ENCODE results near the gene GRWD1.
A peak's percentile ranks its signal among the peaks of the same experiment; 100 is the strongest.

GRWD1 gene

DNA sequence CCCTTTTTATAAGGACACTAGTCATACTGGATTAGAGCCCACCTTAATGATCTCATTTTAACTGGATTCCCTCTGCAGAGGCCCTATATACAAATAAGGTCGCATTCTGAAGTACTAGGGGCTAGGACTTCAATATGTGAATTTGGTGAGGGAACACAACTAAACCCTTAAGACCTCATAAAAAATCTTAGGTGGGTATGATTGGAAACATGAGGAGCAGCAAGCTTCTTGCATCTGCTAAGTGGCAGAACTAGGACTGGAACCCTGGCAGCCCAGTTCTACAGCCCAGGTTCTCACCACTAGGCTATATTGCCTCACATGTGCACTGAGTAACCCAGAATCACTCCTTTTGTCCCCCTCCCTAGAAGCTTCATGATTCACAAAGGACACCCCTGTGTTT is 17.1 kb upstream of the GRWD1 start:
- DNase-seq, result no peak

DNA sequence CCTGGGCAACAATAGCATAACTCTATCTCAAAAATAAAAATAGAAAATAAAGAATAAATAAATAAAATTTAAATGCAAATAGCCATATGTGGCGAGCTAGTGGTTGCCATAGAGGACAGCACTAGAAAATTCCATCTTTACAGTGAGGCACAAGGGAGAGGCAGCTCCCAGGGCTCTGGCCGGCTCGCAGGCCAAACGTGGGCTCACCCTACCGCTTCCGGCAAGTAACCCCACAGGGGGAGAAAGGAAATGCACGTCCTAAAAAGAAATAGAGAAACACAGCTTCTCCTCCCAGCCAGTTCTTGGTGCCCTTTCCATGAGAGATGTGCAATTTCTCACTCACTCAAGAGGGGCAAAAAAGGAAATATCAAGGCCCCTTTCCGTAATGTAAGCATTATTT is 12.4 kb upstream of the GRWD1 start:
- DNase-seq, result no peak

DNA sequence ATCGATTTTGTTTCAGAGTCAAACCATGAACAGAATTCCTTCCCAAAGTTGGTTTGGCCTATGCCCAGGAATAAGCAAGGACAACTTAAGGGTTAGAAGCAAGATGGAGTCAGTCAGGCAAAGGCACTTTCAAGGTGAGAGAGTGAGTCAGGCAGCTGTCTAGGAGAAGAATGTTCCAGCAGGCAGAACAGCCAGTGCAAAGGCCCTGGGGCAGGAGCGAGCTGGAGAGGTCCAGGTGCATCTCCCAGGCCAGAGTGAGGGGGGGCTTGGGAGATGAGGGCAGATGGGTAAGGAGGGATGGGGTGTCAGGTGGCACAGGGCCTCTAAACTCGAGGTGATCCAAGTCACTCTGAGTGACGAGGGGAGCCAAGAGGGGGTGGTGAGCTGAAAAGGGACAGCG is 9.2 kb upstream of the GRWD1 start:
- no peak for DNase-seq

DNA sequence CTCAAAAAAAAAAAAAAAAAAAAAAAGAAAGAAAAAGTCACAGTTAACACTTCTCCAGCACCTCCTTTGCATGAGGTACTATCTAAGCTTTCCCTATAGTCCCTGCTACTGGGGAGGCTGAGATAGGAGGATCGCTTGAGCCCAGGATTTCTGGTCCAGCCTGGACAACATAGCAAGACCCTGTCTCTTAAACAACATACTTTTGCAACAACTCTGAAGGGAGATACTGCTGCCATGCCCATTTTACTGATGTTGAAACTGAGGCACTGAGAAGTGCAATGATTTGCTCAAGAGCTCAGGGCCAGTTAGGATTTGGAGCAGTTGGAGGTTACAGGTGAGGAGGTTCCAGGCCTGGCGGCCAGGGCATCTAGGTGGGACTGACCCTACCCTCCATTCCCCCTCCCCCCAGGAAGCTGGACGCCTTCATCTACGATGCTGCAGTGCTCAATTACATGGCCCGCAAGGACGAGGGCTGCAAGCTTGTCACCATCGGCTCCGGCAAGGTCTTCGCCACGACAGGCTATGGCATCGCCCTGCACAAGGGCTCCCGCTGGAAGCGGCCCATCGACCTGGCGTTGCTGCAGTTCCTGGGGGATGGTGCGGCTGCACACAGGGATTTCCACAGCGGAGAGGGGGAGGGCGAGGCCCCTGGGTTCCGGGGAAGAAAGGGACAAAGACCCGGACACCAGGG is 4.3 kb upstream of the GRWD1 start:
- no peak for DNase-seq

DNA sequence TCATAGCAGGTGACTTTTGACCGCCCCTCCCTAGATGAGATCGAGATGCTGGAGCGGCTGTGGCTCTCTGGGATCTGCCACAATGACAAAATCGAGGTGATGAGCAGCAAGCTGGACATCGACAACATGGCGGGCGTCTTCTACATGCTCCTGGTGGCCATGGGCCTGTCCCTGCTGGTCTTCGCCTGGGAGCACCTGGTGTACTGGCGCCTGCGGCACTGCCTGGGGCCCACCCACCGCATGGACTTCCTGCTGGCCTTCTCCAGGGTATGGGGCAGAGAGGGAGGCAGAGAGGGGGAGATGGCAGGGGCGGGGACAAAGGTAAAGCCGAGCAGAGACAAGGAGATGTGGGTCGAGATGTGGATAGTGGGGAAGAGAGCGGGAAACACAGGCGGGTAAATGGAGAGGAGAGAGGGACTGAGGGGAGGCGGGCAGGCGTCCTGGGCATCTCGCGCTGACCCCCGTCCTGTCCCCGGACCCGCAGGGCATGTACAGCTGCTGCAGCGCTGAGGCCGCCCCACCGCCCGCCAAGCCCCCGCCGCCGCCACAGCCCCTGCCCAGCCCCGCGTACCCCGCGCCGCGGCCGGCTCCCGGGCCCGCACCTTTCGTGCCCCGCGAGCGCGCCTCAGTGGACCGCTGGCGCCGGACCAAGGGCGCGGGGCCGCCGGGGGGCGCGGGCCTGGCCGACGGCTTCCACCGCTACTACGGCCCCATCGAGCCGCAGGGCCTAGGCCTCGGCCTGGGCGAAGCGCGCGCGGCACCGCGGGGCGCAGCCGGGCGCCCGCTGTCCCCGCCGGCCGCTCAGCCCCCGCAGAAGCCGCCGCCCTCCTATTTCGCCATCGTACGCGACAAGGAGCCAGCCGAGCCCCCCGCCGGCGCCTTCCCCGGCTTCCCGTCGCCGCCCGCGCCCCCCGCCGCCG is 3.4 kb upstream of the GRWD1 start:
- no peak for DNase-seq

DNA sequence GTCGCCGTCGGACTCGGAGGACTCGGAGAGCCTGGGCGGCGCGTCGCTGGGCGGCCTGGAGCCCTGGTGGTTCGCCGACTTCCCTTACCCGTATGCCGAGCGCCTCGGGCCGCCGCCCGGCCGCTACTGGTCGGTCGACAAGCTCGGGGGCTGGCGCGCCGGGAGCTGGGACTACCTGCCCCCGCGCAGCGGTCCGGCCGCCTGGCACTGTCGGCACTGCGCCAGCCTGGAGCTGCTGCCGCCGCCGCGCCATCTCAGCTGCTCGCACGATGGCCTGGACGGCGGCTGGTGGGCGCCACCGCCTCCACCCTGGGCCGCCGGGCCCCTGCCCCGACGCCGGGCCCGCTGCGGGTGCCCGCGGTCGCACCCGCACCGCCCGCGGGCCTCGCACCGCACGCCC is 2.5 kb upstream of the GRWD1 start:
- peak; percentile 34 for DNase-seq

DNA sequence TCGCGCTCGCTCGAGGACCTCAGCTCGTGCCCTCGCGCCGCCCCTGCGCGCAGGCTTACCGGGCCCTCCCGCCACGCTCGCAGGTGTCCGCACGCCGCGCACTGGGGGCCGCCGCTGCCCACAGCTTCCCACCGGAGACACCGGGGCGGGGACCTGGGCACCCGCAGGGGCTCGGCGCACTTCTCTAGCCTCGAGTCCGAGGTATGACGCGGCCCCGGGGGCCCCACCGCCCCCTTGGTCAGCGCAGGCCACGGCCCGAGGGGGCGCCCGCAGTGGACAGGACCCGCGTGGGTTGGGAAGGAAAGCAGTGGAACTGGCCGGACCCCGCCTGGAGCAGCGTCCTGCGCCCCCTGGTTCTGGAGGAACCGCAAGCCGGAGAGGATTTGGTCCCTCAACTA is 2.1 kb upstream of the GRWD1 start:
- no peak for DNase-seq

DNA sequence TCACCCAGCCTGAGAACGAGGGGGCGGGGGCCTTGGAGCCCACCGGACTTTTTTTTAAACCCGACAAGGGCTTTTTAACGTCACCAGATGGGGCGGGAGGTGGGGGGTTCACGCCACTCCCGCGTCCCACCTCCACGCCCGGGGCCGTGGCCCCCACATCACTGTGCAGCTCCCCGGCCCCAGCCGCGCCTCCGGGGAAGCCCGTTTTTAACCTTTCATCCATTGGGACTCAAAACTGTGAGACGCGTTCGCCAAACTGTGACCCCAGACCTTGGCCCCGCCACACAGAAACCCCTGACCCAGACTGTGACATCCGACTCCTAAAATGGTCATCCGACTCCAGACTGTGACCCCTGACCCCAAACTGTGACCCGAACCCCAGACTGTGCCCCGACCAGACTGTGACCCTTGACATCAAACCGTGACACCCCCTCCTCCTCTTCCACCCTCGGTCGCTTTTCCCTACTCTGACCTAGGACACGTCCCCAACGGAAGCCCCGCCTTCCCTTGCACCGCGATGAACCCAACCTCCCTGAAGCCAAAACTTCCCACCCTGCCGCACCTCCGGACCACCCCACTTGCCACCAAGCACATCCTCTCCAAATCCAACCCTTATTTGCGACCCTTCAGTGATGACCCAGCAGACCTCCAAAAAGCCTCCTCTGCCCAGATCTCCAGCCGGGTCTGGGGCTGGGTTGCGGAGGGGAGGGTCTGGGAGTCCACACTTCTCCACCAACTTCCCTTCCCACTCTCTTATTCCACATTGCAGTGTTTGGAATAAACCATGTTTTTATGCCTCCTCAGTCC is 1.5 kb upstream of the GRWD1 start:
- DNase-seq, result no peak

DNA sequence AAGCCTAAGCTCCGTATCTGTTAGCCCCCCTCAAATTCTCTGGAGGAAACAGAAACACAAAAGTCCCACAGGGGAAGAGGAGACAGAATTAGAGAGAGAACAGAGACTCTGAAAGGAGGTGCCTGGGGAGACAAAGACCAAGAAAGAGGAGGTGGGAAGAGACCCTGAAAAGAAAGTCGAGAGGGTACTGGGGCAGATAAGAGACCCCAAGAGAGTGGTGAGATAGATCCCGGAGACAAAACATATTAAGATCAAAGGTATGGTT is 915 bp upstream of the GRWD1 start:
- no peak for DNase-seq

DNA sequence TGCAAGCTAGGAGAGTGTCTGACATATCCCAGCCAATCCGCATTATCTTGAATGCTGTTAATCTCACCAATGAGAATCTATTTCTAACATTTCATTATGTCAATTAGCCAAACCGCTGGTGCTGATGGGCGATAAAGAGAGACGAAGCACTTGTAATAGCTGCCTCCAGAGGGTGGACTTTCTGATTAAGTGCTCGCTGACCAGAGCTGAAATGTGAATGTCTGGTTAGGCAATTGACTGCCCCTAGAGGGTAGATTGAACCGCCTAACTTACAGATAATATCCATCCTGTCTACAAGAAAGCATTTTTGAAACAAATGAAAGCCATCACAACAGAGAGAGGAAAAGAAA is 552 bp upstream of the GRWD1 start:
- no peak for DNase-seq

DNA sequence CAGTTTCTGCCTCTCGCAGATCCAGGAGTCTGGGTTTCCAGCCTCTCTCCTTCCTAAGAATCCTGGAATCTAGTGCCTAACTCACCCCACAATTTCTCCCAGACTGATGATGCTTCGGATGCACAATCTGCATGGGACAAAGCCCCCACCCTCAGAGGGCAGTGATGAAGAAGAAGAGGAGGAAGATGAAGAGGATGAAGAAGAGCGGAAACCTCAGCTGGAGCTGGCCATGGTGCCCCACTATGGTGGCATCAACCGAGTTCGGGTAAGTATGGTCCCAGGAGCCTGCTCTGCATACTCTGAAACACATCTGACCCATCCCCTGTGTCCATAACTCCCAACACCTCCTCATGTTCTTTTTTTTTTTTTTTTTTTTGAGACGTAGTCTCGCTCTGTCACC is 796 bp downstream of the GRWD1 start:
- no peak for DNase-seq

DNA sequence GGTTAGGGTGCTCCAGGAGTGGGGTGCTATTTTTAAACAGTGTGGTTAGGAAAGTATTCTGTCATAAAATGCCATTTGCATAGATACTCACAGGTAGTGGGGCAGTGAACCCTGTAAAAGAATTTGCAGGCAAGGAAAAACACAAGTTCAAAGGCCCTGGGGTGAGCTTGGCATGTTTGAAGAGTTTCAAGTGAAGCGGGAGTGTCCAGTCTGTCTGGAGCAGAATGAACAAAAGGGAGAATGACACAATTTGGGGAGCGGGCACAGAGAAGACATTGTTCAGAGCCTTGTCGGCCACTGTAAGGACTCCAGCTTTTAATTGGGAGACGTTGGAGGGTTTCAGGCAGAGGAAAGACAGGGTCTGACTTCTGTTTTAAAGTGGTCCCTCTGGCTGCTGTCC is 2.8 kb downstream of the GRWD1 start:
- DNase-seq, result no peak

DNA sequence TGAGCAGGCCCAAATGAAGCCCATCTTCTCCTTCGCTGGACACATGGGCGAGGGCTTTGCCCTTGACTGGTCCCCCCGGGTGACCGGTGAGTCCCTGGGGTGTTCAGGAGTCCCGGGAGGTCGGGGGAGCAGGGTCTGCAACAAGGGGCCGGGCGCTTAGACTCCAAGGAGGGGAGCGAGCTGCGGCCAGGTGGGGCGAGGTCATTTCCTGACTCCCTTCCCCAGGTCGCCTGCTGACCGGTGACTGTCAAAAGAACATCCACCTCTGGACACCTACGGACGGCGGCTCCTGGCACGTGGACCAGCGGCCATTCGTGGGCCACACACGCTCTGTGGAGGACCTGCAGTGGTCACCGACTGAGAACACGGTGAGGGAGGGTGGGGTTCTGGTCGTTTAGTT is 4.7 kb downstream of the GRWD1 start:
- no peak for DNase-seq

DNA sequence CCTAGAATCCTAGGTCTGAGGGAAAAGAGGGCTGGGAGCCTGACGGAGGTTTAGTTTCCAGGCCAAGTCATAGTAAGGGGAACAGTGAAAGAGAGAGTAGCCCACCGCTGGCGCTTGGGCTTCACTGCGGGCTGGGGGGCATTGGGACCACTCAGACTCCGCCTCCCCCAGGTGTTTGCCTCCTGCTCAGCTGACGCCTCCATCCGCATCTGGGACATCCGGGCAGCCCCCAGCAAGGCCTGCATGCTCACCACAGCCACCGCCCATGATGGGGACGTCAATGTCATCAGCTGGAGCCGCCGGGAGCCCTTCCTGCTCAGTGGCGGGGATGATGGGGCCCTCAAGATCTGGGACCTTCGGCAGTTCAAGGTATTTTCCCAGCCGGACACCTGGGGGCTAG is 5.1 kb downstream of the GRWD1 start:
- no peak for DNase-seq

DNA sequence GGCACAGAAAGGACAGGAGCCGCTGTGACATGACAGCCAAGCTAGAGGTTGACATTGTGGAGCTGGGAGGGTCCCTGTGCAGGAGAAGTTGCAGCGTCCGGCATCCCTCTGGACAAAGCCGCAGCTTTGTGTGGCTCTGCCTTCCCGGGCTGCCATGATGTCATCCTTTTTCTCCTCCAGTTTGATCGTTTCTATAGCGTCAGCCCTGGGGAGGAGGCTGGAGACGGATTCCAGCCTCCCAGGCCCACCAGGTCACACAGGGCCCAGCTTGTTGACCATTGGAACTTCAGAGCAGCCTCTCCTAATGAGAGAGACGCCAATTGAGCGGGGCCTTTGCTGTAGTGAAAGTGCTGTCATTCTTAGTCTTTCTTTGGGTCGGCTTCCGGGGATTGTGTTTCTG is 5.8 kb downstream of the GRWD1 start:
- no peak for DNase-seq

DNA sequence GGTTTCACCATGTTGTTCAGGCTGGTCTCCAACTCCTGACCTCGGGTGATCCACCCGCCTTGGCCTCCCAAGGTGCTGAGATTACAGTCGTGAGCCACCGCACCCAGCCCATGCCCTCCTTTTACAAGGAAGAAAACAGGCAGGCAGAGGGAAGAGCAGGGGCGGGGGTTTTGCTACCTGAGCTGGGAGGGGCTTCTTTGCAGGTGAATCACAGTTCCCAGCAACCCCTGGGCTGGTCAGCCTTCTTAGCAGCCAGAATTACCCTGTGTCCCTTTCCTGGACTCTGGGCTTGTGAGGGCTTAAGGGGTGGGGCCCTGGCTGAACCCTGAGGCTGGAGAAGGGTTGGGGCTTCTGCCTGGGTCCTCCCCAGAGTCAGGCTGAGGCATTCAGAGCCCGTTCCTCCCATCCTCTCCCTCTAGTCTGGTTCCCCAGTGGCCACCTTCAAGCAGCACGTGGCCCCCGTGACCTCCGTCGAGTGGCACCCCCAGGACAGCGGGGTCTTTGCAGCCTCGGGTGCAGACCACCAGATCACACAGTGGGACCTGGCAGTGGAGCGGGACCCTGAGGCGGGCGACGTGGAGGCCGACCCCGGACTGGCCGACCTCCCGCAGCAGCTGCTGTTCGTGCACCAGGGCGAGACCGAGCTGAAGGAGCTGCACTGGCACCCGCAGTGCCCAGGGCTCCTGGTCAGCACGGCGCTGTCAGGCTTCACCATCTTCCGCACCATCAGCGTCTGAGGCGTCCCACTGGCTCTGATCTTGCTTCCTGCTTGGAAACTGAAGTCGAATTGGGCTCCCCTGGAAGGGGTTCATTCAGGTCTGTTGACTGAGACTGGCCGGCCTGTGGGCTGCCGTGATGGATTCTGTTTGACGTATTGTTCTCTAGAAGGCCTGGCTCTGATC is 6.8 kb downstream of the GRWD1 start:
- DNase-seq, result no peak

DNA sequence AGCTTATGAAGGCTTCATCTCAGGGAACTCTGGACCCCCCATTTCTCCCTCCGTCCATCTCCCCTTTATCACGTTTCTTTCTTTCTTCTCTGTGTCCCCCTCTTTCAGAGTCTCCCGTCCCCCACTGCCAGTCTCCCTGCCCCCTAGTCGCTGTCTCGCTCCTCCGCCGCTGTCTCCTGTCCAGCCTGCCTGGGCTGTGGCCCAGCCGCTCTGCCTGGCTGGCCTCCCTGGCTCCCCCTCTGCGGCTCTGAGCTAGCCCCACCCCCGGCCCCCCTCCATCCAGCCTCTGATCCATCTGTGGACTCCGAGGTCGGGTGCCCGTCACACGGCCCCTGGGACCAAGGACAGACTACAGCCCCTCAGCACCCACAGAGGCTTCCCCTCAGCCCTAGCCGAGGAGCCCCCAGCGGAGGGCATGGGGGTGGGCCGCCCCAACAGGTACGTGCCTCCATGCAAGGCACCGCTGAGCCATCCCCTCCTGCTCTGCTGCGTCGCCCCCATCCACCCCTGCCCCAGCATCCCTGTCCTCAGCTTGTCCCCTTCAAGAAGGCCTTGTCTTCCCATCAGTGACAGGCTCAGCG is 8.5 kb downstream of the GRWD1 start:
- DNase-seq, result no peak

DNA sequence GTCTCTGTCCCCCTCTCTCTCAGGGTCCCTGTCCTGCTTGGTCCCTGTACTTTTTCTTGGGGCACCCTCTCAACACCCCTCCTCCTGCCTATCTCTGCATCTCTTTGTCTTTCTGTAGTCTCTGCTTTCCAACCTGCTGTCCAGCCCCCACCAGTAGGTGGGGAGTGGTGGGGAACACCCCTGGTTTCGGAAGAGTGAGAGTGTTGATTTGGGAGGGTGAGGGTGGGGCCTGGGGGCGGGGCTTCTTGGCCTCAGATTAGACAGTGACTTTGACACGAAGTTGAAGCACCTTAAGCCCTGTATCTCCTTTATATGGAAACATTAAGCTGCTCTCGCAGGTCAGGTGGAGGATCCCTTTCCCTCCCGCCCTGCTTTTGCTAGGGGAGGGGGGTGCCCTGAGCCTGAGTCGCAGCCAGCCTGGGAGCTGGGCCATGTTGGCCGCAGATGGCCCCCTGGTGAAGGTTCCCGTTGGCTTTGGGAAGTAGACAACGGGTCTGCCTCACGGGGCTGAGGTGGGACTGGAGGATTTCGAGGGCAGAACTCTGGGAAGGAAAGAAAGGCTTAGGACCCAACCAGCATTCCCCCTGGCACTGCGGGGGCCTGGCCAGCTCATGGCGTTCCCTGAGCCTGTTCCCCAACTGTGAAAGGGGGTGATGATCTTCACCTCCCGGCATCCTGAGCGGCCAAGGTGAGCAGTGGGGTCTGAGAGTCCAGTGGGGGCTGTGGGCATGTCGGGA is 9.6 kb downstream of the GRWD1 start, which contains the start of gene KCNJ14:
Gene KCNJ14, plus strand, starts transcription at position 404 of the 737 bp plus-strand sequence. CDS start 6,151 bp downstream, outside the sequence.
- no peak for DNase-seq

DNA sequence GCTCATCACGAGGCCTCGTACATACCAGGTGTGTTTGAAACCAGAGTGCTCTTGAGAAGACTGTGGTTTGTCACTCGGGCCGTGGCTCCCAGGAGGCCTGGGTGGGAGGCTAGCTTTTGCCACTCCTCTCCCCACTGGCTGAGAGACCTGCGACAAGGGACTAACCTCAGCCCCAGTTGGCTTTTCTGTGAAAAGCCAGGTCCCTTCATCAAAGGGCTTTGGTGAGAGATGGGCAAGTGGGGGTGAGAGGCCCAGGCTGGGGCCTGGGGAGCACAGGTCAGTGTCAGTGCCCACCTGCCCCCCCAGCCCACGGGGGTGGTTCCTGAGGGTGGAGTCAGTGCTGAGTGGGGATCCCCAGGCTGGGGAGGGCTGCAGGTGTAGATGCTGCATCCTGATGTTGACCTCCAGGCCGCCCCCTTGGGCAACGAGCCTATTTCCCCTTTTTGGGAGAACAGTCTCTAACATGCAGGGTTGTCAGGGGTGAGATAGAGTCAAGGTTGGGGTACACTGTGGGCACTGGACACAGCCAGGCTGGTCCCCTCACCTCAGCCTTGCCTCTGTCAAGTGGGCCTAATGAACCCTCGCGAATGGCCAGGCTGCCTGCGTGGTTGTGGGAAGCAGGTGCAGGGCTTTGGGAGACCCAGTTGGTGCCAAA is 10.3 kb downstream of the GRWD1 start:
- no peak for DNase-seq

DNA sequence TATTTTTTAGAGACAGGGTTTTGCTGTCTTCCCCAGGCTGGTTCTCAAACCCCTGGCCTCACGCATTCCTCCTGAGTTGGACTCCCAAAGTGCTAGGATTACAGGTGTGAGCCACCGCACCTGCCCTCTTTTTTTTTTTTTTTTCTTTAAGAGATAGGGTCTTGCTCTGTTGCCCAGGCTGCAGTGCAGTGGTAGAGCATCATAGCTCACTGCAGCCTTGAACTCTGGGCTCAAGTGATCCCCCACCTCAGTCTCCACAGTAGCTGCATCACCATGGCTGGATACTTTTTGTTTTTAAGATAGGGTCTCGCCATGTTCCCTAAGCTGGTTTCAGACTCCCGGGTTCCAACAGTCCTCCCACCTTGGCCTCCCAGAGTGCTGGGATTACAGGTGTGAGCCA is 11.1 kb downstream of the GRWD1 start:
- DNase-seq, result no peak

DNA sequence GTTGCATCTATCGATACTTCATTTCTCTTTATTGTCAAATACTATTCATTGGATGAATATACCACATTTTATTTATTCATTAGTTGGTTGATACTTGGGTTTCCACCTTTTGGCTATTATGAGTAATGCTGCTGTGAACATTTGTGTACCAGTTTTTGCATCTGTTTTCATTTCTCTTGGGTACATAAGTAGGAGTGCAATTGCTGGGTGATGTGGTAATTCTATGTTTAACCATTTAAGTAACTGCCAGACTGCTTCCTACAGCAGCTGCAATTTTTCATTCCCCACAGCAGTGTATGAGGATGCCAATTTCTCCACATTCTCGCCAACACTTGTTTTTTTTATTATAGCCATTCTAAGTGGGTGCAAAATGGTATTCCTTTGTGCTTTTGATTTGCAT is 12.2 kb downstream of the GRWD1 start:
- DNase-seq, result no peak

Measured in activated CD4-positive, CD25-positive, alpha-beta regulatory T cell treated with anti-CD3 and anti-CD28 coated beads, Interleukin-2, amount 50 U/mL, for 72 hours (primary cell).